ENCODE data around the gene PLEKHM3.

The PLEKHM3 gene

DNA sequence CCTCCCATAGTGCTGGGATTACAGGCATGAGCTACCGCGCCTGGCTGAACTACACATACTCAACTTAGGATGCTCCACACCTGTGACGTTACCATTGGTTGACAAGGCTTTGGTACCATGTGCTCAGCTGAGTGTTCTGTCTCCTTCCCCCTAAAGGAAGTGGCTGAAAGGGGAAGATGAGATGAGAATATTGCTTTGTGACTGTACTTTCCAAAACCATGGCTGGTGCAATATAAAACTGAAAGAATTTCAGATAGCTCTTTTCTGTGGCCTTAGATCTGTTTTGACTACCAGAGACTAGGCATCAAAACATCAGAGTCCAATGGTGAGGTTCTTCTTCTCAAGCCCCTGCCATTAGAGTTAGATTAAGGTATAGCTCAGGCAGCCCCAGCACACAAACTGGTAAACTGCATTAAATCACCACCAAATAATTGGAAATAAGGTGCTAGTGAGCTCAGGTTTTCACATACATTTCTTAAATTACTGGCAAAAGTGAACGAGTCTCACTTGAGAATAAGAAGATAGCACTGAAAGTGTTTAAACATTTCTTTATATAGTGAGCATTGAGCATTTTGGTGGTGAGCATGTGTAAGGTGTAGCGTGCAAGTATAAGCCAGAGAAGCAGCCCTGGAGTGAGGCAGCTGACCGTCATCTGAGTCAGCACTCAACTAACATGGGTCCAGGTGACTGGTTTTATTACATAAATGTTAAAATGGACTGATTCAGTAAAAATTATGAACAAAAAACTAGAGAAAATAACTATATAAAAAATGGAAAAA is 142.1 kb downstream of the PLEKHM3 start:
- DNase-seq (ENCODE audit: low read depth): no peak
- H3K4me3 ChIP-seq (ENCODE audit: low read depth, low read length): no peak overlapping the region
- TF ChIP-seq, protein P1, sequence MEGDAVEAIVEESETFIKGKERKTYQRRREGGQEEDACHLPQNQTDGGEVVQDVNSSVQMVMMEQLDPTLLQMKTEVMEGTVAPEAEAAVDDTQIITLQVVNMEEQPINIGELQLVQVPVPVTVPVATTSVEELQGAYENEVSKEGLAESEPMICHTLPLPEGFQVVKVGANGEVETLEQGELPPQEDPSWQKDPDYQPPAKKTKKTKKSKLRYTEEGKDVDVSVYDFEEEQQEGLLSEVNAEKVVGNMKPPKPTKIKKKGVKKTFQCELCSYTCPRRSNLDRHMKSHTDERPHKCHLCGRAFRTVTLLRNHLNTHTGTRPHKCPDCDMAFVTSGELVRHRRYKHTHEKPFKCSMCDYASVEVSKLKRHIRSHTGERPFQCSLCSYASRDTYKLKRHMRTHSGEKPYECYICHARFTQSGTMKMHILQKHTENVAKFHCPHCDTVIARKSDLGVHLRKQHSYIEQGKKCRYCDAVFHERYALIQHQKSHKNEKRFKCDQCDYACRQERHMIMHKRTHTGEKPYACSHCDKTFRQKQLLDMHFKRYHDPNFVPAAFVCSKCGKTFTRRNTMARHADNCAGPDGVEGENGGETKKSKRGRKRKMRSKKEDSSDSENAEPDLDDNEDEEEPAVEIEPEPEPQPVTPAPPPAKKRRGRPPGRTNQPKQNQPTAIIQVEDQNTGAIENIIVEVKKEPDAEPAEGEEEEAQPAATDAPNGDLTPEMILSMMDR (IDR thresholded peaks at IDR 0.05; ENCODE audit: low read depth, low read length, missing control alignments): no peak

DNA sequence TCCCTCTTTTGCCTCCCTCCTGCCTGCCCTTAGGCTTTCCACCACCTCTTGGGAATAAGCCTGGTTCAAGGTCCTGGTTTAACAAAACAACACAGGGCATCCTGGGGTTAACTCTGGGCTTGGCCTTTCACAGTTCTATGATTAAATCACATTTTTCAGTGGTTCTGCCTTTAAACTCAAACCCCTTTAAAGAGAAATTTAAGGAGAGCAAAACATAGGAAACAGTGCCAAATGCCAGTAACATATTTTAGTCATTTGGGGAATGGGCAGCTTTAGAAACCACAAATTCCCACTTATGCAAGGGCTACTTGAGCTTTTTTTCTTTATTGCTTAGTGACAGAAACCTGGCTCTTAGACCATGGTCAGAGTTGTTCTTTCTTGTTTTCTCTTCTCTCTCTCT is 143.4 kb downstream of the PLEKHM3 start:
- DNase-seq (ENCODE audit: low read depth): no peak
- no peak overlapping the region for H3K4me3 ChIP-seq (ENCODE audit: low read depth, low read length)
- TF ChIP-seq, protein P1 (IDR thresholded peaks at IDR 0.05; ENCODE audit: low read depth, low read length, missing control alignments): no peak

DNA sequence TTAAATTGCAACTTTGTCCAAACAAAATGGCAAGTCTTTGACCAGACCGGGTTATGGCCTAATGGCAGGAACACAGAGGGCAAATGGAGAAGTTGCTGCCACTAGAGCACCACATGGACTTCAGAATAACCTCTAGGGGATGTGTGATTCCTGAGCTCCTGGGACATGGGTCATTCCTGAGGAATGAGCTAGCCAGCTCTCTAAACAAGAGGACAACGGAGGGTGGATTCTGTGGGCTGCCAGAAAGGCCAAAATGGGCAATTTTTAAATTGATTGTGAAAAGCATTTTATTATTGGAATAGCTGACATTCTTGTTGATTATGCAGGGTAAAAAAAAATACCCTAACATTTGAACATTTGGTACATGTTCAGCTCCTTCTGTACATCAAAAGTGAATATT is 145.8 kb downstream of the PLEKHM3 start:
- TF ChIP-seq, protein P1 (IDR thresholded peaks at IDR 0.05; ENCODE audit: low read depth, low read length, missing control alignments): no peak
- H3K4me3 ChIP-seq (ENCODE audit: low read depth, low read length): no peak overlapping the region
- DNase-seq (ENCODE audit: low read depth): no peak

DNA sequence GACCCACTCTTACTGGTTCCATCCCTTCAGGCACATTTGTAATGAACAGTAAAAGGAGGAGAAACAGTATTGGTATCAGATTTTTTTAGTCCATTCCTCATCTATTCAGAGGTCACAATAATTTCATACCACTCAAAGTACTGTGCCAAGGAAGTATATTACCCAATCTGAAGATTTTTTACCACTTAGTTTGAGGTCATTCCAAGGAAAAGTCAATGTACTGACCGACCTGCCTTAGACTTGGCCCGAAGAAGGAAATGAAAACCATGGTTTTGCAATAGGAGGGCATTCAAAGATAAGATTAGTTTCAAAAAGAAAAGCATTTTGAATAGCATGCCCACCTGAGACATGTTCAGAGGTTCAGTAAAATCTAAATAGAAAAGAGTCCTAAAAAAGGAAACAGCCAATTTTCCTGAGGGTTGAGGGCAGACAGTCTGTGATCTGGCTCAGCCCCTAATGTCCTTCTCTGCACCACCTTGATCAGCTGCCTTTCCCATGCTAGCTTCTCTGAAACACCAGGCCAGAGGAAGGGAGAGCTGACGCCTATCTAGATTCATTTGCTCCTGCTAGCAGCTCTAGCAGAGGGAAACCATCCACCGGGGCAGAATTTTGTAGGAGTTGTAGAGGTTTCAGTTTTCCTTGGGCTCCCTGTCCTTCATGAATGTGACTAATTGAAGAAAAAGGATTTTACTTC is 148.3 kb downstream of the PLEKHM3 start:
- TF ChIP-seq, protein P1 (IDR thresholded peaks at IDR 0.05; ENCODE audit: low read depth, low read length, missing control alignments): no peak

DNA sequence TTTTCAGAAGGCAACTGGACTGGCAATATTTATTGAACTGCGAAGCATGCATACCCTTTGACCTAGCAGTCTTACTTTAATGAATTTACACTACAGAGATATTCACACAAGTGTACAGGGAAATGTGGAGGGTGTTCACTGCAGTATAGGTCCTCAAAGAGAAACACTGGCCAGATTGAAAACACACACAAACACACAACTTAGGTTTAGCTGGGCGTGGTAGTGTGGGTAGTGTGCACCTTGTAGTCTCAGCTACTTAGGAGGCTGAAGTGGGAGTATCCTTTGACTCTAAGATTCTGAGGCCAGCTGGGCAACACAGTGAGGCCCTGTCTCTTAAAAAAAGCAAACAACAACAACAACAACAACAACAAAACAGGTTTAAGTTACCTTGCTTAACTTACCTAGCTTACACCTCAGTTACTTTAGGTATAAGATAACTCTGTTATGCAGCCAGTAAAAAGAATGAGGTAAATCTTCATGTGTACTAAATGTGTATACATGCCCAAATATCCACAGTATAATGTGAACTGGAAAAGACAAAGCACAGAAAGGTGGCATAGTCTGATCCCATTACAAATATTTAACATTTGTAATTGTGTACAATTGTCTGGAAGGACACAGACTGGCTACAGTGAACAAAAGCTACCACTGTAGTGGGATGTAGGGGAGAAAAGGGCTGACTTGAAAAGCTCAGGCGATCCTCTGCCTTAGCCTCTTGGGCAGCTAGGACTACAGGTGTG is 149.7 kb downstream of the PLEKHM3 start:
- no peak overlapping the region for H3K4me3 ChIP-seq (ENCODE audit: low read depth, low read length)
- DNase-seq (ENCODE audit: low read depth): no peak
- TF ChIP-seq, protein P1 (IDR thresholded peaks at IDR 0.05; ENCODE audit: low read depth, low read length, missing control alignments): no peak

More for the DNA sequence above, 148.3 kb downstream of the PLEKHM3 start:
- no peak overlapping the region for H3K4me3 ChIP-seq (ENCODE audit: low read depth, low read length)
- no peak for DNase-seq (ENCODE audit: low read depth)

DNA sequence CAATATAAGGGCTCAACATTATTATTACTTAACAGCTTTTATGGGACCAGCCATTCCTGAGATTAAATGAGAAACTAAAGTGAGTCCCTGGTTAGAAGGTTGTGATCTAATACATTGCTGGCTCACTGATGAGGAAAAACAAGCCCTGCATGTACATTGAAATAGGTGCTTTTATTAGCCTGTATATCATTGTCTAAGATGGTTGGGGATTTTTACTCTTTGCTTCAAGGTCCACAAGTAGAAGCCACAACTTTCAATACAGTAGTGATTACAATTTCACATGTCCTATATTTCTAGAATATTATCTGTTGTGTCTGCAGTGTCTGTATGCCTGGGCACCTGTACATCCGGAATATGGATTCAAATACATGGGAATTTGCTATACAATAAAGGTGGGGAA is 151.5 kb downstream of the PLEKHM3 start:
- no peak for DNase-seq (ENCODE audit: low read depth)
- TF ChIP-seq, protein P1 (IDR thresholded peaks at IDR 0.05; ENCODE audit: low read depth, low read length, missing control alignments): no peak

More for the DNA sequence above, 151.5 kb downstream of the PLEKHM3 start:
- H3K4me3 ChIP-seq (ENCODE audit: low read depth, low read length): no peak overlapping the region
